HepG2 (cell line): Measurements from ENCODE around the gene ATP6V1D. TPM values are rescaled to one million over a fixed set of nuclear protein-coding genes. Genes with fewer than 3 reads are reported as not detected.

Experiments used
- ATAC-seq: fragments of 200-7000 bp; cut with Tn5 transposase; 3 replicates; pipeline ENCODE4 v1.9.1; 2020; ENCODE audit warnings: mild to moderate bottlenecking, moderate library complexity
- BruUV-seq: library from RNA; stranded (reverse); fragments of 400-500 nt; replicated peaks from 2 replicates; lab custom pipeline; 2021; lab: Mats Ljungman, UMichigan
- CTCF ChIA-PET: fragments of 300-600 bp; formaldehyde crosslinking; extraction: SDS; loops from one replicate; lab custom pipeline; 2021; ENCODE audit warnings: low total read pairs, inconsistent platforms, low intra/inter-chr PET ratio; lab: Yijun Ruan, JAX
- POLR2A ChIA-PET: fragments of 350-600 bp; sonication (Branson Sonifier 250); formaldehyde crosslinking; loops from one replicate; lab custom pipeline; 2020; ENCODE audit warnings: antibody characterized with exemption, inconsistent platforms; lab: Yijun Ruan, JAX
- DNase-seq: peaks from one replicate; pipeline ENCODE4 v3.0.0-alpha.2; 2015; ENCODE audit warnings: low spot score
- FAIRE-seq: peaks from 3 replicates; lab custom pipeline; 2011; peaks lifted over from hg19 to GRCh38; lab: Jason Lieb, UNC
- H2AFZ ChIP-seq: one replicate; pipeline ENCODE4 v1.6.1; 2011; ENCODE audit warnings: low read length, inconsistent platforms
- H3K27ac ChIP-seq: fragments of 300-600 bp; 3 replicates; pipeline ENCODE4 v1.8.0; 2011; ENCODE audit warnings: mixed run types, mild to moderate bottlenecking, mixed read lengths, low read length, inconsistent platforms; ENCODE audit not compliant: insufficient read depth; ENCODE audit errors: extremely low read length
- H3K27me3 ChIP-seq, 2 experiments: fragments of 200-600 bp in 1 of 2; 2 replicates in 1 of 2; 3 replicates in 1 of 2; pipeline versions ENCODE4 v1.6.0 to v1.8.0; 2011; ENCODE audit warnings: low read length in 2 of 2, mild to moderate bottlenecking in 2 of 2, moderate library complexity in 2 of 2, inconsistent platforms in 1 of 2; ENCODE audit not compliant: insufficient read depth in 2 of 2, control insufficient read depth in 1 of 2
- H3K36me3 ChIP-seq, 2 experiments: fragments of 200-600 bp in 1 of 2; replicated peaks in 1 of 2; 2 replicates in 1 of 2; 3 replicates in 1 of 2; pipeline versions ENCODE4 v1.5.1 to v1.8.0; 2011; ENCODE audit warnings: low read length in 2 of 2, inconsistent platforms in 1 of 2; ENCODE audit not compliant: insufficient read depth in 2 of 2, control insufficient read depth in 1 of 2
- H3K4me1 ChIP-seq: 2 replicates; pipeline ENCODE4 v1.5.1; 2012; ENCODE audit warnings: low read length, inconsistent platforms; ENCODE audit not compliant: insufficient read depth
- H3K4me2 ChIP-seq: 2 replicates; pipeline ENCODE4 v1.6.0; 2011; ENCODE audit warnings: low read depth, low read length, inconsistent platforms
- H3K4me3 ChIP-seq, 3 experiments: fragments of 200-600 bp in 1 of 3; sonication (generic), shearing (Covaris generic) in 1 of 3; replicated peaks in 1 of 3; 2 replicates each; pipeline ENCODE4 v1.5.1; 2011 to 2016; ENCODE audit warnings: low read length in 3 of 3, inconsistent platforms in 2 of 3, low read depth in 2 of 3, mild to moderate bottlenecking in 2 of 3, control low read depth in 1 of 3, mixed read lengths in 1 of 3; ENCODE audit not compliant: insufficient read depth in 1 of 3
- H3K79me2 ChIP-seq: one replicate; pipeline ENCODE4 v1.6.1; 2011; ENCODE audit warnings: low read length, inconsistent platforms; ENCODE audit not compliant: insufficient read depth
- H3K9ac ChIP-seq: 2 replicates; pipeline ENCODE4 v1.6.0; 2011; ENCODE audit warnings: mild to moderate bottlenecking, low read depth, low read length, inconsistent platforms; ENCODE audit not compliant: insufficient read depth
- H3K9me3 ChIP-seq: 2 replicates; pipeline ENCODE4 v1.5.1; 2012; ENCODE audit warnings: mild to moderate bottlenecking, low read length
- H4K20me1 ChIP-seq: 2 replicates; pipeline ENCODE4 v1.6.0; 2011; ENCODE audit warnings: inconsistent platforms, mild to moderate bottlenecking, low read length, moderate library complexity; ENCODE audit not compliant: insufficient read depth
- CEBPB ChIP-seq: IDR thresholded peaks from 2 replicates; pipeline ENCODE4 v1.6.1; 2011; ENCODE audit warnings: low read depth, low read length, improper control_type of control experiment, borderline replicate concordance
- MAFK ChIP-seq, 2 experiments: IDR thresholded peaks in 1 of 2; conservative IDR thresholded peaks in 1 of 2; 2 replicates each; pipeline ENCODE4 v1.6.1; 2011; ENCODE audit warnings: improper control_type of control experiment in 2 of 2, low read length in 2 of 2
- MIXL1 ChIP-seq: IDR thresholded peaks from 2 replicates; pipeline ENCODE4 v1.6.1; 2016
- ZBTB8A ChIP-seq: sonication (generic); formaldehyde crosslinking; IDR thresholded peaks from 2 replicates; pipeline ENCODE4 v1.4.0; 2020; ENCODE audit warnings: mild to moderate bottlenecking, low read depth, missing genetic modification reagents, borderline replicate concordance
- ZNF24 ChIP-seq: fragments of 450-650 bp; IDR thresholded peaks from 2 replicates; pipeline ENCODE4 v1.6.1; 2017; ENCODE audit warnings: antibody characterized with exemption, mild to moderate bottlenecking
- ZNF296 ChIP-seq: sonication (generic); formaldehyde crosslinking; conservative IDR thresholded peaks from 2 replicates; pipeline ENCODE4 v1.5.0; 2020; ENCODE audit warnings: mild to moderate bottlenecking, missing genetic modification reagents
- ZNF569 ChIP-seq: sonication (generic); formaldehyde crosslinking; IDR thresholded peaks from 2 replicates; pipeline ENCODE4 v1.5.0; 2020; ENCODE audit warnings: mild to moderate bottlenecking, missing genetic modification reagents, moderate library complexity, borderline replicate concordance
- ZNF614 ChIP-seq: IDR thresholded peaks from 2 replicates; pipeline ENCODE4 v1.6.1; 2018; ENCODE audit warnings: missing biosample characterization, missing genetic modification reagents, inconsistent platforms, borderline replicate concordance
- ZNF781 ChIP-seq: sonication (generic); formaldehyde crosslinking; IDR thresholded peaks from 2 replicates; pipeline ENCODE4 v1.5.1; 2020; ENCODE audit warnings: borderline replicate concordance, mild to moderate bottlenecking, missing genetic modification reagents; ENCODE audit errors: not compliant biosample characterization
- ZSCAN12 ChIP-seq: sonication (generic); formaldehyde crosslinking; IDR thresholded peaks from 2 replicates; pipeline ENCODE4 v1.9.0; 2021; ENCODE audit warnings: mild to moderate bottlenecking, missing genetic modification reagents
- WGBS: methylation state at CpG from one replicate; pipeline ENCODE4 v1.1.6; 2017; ENCODE audit warnings: low lambda C conversion rate; 5-methylcytosine and 5-hydroxymethylcytosine counted together
- in situ Hi-C: cut with HindIII; loops from 2 replicates; pipeline ENCODE4 v1.10.0; 2017; ENCODE audit warnings: low pct_unique_long_range_greater_than_20kb; ENCODE audit not compliant: extremely low pct_ligation_motif_present
- intact Hi-C: fragments of 100-400 bp; cut with micrococcal nuclease; formaldehyde crosslinking; loops from one replicate; pipeline ENCODE4 v1.10.0; 2022; ENCODE audit not compliant: unreplicated experiment
- polyA plus RNA-seq, 8 experiments: library from polyadenylated mRNA; depleted of rRNA in 3 of 8; stranded (reverse) in 7 of 8; unstranded in 1 of 8; fragments of >200 nt; fragmentation: Illumina TruSeq in 4 of 8; extraction: Trizol in 4 of 8; gene quantifications; 2 replicates each; pipeline versions ENCODE4 v1.2.1 to v1.2.3, GENCODE V29; 2011 to 2016; ENCODE audit warnings: low read depth in 4 of 8, missing spikeins in 1 of 8, mixed read lengths in 1 of 8; ENCODE audit not compliant: insufficient read depth in 1 of 8
- total RNA-seq, 5 experiments: library from RNA; depleted of rRNA; stranded (reverse); fragments of >200 nt; fragmentation: Illumina TruSeq; extraction: Trizol; gene quantifications; 2 replicates each; pipeline ENCODE4 v1.2.3, GENCODE V29; 2016; ENCODE audit warnings: low read depth in 1 of 5
- TF ChIP-seq, protein P1 (sequence below): IDR thresholded peaks from 2 replicates; pipeline ENCODE4 v1.6.1; 2016; ENCODE audit warnings: low read depth, control low read depth
- TF ChIP-seq, protein P2 (sequence below): sonication (generic); formaldehyde crosslinking; IDR thresholded peaks from 2 replicates; pipeline ENCODE4 v1.4.0; 2020; ENCODE audit warnings: mild to moderate bottlenecking, missing genetic modification reagents
- TF ChIP-seq, protein P3 (sequence below), 2 experiments: sonication (generic) in 1 of 2; formaldehyde crosslinking in 1 of 2; IDR thresholded peaks; 2 replicates each; pipeline versions ENCODE4 v1.5.1 to v1.6.1; 2011 to 2020; ENCODE audit warnings: borderline replicate concordance in 1 of 2, low read depth in 1 of 2, low read length in 1 of 2, mild to moderate bottlenecking in 1 of 2, missing genetic modification reagents in 1 of 2, moderate library complexity in 1 of 2

ATP6V1D gene
- total and polyA plus RNA-seq, 2 of the 13 experiments (the other 11 are each of a cell fraction or from before 2014, with no cell fraction given), result 16.8 to 53.9 TPM

DNA sequence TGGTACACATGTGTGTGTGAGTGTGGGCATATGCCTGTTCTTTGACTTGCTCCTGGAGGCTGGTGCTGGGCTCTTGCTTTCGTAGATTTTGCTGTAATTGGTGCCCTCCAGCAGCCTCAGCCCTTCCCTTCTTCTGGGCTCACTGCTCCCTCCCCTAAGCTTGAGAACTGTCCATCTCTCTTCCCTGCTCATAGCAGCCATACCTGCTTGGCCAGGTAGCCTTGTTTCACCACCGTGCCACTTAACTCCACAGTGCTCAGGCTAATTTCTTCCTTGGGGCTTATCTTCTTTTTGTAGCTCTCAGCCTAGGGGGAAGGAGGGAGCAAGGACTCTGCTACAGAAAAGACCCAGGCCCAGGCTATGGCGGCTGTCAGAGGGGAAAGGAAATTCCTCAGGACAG is 32.5 kb upstream of the ATP6V1D start:
- WGBS, result 30% methylated on average over 3 of the region's 3 CpGs
- in situ Hi-C loops, result no loop called here
- CTCF ChIA-PET, result no interaction called here

More for the DNA sequence above, 32.5 kb upstream of the ATP6V1D start:
- ATAC-seq (peak; percentile 9; the same call in 2 of the 3 replicates), DNase-seq (no peak), FAIRE-seq (no peak)
- Histone ChIP-seq H3K9ac (no peak overlapping the region), H2AFZ (no peak overlapping the region), H3K27me3 (no peaks in the 10 kb centered on the region; a peak in 1 of 5 replicates), H3K4me1 (peaks cover 55% of the 10 kb centered on the region), H3K9me3 (no peaks in the 10 kb centered on the region), H3K27ac (no peak overlapping the region), H3K4me3 (no peak overlapping the region), H3K4me2 (peak overlapping the region; percentile 10; the same call in 1 of the 2 replicates), H3K36me3 (no peaks in the 10 kb centered on the region), H4K20me1 (no peaks in the 10 kb centered on the region), H3K79me2 (no peaks in the 10 kb centered on the region)
- intact Hi-C loops, result no loop called here
- POLR2A ChIA-PET, result no interaction called here
- no peak for TF ChIP-seq ZNF24
- no peak for TF ChIP-seq CEBPB
- TF ChIP-seq MAFK (conservative IDR thresholded peaks at IDR 0.05 in 1 of 2, IDR thresholded peaks at IDR 0.05 in 1 of 2; ENCODE audit: low read length in 2 of 2), result no peak
- TF ChIP-seq, protein P1, sequence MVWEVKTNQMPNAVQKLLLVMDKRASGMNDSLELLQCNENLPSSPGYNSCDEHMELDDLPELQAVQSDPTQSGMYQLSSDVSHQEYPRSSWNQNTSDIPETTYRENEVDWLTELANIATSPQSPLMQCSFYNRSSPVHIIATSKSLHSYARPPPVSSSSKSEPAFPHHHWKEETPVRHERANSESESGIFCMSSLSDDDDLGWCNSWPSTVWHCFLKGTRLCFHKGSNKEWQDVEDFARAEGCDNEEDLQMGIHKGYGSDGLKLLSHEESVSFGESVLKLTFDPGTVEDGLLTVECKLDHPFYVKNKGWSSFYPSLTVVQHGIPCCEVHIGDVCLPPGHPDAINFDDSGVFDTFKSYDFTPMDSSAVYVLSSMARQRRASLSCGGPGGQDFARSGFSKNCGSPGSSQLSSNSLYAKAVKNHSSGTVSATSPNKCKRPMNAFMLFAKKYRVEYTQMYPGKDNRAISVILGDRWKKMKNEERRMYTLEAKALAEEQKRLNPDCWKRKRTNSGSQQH (CRISPR knock-in tag), result no peak
- TF ChIP-seq ZSCAN12 (CRISPR knock-in tag), result no peak
- TF ChIP-seq ZNF781, result no peak
- TF ChIP-seq ZNF296 (CRISPR knock-in tag), result no peak
- no peak for TF ChIP-seq ZNF569
- TF ChIP-seq, protein P2, sequence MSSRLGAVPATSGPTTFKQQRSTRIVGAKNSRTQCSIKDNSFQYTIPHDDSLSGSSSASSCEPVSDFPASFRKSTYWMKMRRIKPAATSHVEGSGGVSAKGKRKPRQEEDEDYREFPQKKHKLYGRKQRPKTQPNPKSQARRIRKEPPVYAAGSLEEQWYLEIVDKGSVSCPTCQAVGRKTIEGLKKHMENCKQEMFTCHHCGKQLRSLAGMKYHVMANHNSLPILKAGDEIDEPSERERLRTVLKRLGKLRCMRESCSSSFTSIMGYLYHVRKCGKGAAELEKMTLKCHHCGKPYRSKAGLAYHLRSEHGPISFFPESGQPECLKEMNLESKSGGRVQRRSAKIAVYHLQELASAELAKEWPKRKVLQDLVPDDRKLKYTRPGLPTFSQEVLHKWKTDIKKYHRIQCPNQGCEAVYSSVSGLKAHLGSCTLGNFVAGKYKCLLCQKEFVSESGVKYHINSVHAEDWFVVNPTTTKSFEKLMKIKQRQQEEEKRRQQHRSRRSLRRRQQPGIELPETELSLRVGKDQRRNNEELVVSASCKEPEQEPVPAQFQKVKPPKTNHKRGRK (CRISPR knock-in tag), result no peak
- TF ChIP-seq ZNF614 (CRISPR knock-in tag), result no peak
- TF ChIP-seq, protein P3, sequence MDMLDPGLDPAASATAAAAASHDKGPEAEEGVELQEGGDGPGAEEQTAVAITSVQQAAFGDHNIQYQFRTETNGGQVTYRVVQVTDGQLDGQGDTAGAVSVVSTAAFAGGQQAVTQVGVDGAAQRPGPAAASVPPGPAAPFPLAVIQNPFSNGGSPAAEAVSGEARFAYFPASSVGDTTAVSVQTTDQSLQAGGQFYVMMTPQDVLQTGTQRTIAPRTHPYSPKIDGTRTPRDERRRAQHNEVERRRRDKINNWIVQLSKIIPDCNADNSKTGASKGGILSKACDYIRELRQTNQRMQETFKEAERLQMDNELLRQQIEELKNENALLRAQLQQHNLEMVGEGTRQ (IDR thresholded peaks at IDR 0.05; ENCODE audit: low read depth, low read length), result no peak
- TF ChIP-seq, protein P3 (CRISPR knock-in tag; IDR thresholded peaks at IDR 0.05; ENCODE audit: borderline replicate concordance), result no peak
- TF ChIP-seq MIXL1 (CRISPR knock-in tag), result no peak
- no peak for TF ChIP-seq ZBTB8A (CRISPR knock-in tag)
- no TSS peak for BruUV-seq
